H1 (cell line): ENCODE data around the gene GOLGA6L10. TPM values are rescaled to one million over a fixed set of nuclear protein-coding genes. Genes with fewer than 3 reads are reported as not detected.
"Not testable (repeated sequence)": the region's sequence is repeated elsewhere in the genome, so short reads cannot be mapped to it uniquely, and the experiment has no call there.

ENCODE experiments used
- CTCF ChIA-PET: fragments of 300-600 bp; sonication (Branson Sonifier 250); formaldehyde crosslinking; loops from one replicate; lab custom pipeline; 2021; ENCODE audit not compliant: partially characterized antibody; lab: Charles Lee
- POLR2A ChIA-PET: fragments of 300-600 bp; sonication (Branson Sonifier 250); formaldehyde crosslinking; loops from one replicate; lab custom pipeline; 2021; ENCODE audit warnings: inconsistent platforms; ENCODE audit not compliant: partially characterized antibody; lab: Charles Lee
- DNase-seq, 2 experiments: peaks; one replicate each; pipeline versions ENCODE4 v3.0.0 to v3.0.0-alpha.2; 2010 to 2022; ENCODE audit warnings: low spot score in 2 of 2, low read depth in 1 of 2, mixed read lengths in 1 of 2
- FAIRE-seq: peaks from 2 replicates; lab custom pipeline; 2011; peaks lifted over from hg19 to GRCh38; lab: Jason Lieb, UNC
- H2AFZ ChIP-seq: 2 replicates; pipeline ENCODE4 v1.8.1; 2012; ENCODE audit warnings: low read length, inconsistent platforms
- H2AK5ac ChIP-seq: 2 replicates; pipeline ENCODE4 v1.6.1; 2013; ENCODE audit warnings: low read depth, low read length
- H2BK120ac ChIP-seq: replicated peaks from 2 replicates; pipeline ENCODE3; 2013; ENCODE audit warnings: low read depth, low read length, inconsistent platforms
- H2BK12ac ChIP-seq: 2 replicates; pipeline ENCODE4 v1.6.1; 2013; ENCODE audit warnings: low read depth, low read length
- H2BK15ac ChIP-seq: 2 replicates; pipeline ENCODE4 v1.6.1; 2013; ENCODE audit warnings: low read length
- H2BK20ac ChIP-seq: 2 replicates; pipeline ENCODE4 v1.6.1; 2013; ENCODE audit warnings: low read length
- H2BK5ac ChIP-seq: 2 replicates; pipeline ENCODE4 v1.6.1; 2013; ENCODE audit warnings: low read depth, low read length
- H3K14ac ChIP-seq: 2 replicates; pipeline ENCODE4 v1.6.1; 2013; ENCODE audit warnings: inconsistent platforms; ENCODE audit not compliant: insufficient read length
- H3K18ac ChIP-seq: 2 replicates; pipeline ENCODE4 v1.6.1; 2013; ENCODE audit warnings: low read length; ENCODE audit errors: extremely low read depth
- H3K23ac ChIP-seq: 2 replicates; pipeline ENCODE4 v1.6.1; 2013; ENCODE audit warnings: inconsistent platforms; ENCODE audit not compliant: insufficient read length
- H3K23me2 ChIP-seq: 2 replicates; pipeline ENCODE4 v1.6.1; 2013; ENCODE audit warnings: low read depth, low read length
- H3K27ac ChIP-seq: 2 replicates; pipeline ENCODE4 v1.6.1; 2011; ENCODE audit warnings: low read depth, low read length, inconsistent platforms
- H3K27me3 ChIP-seq, 4 experiments: replicated peaks in 1 of 4; 1 replicate in 1 of 4; 2 replicates in 3 of 4; pipeline versions ENCODE4 v1.6.1 to v1.8.1; 2011 to 2013; ENCODE audit warnings: low read length in 3 of 4, mild to moderate bottlenecking in 3 of 4, inconsistent platforms in 2 of 4, mixed read lengths in 2 of 4, moderate library complexity in 1 of 4; ENCODE audit not compliant: control insufficient read depth in 3 of 4, insufficient read depth in 3 of 4; ENCODE audit errors: extremely low read depth in 1 of 4
- H3K36me3 ChIP-seq, 4 experiments: 2 replicates each; pipeline versions ENCODE4 v1.6.1 to v1.8.1; 2011 to 2013; ENCODE audit warnings: mild to moderate bottlenecking in 4 of 4, low read length in 3 of 4, moderate library complexity in 2 of 4, control low read depth in 1 of 4, inconsistent platforms in 1 of 4; ENCODE audit not compliant: insufficient read depth in 4 of 4, control insufficient read depth in 2 of 4
- H3K4ac ChIP-seq: replicated peaks from 2 replicates; pipeline ENCODE3; 2013; ENCODE audit warnings: low read length, low read depth, mixed read lengths, inconsistent platforms; ENCODE audit not compliant: insufficient read length
- H3K4me1 ChIP-seq, 4 experiments: replicated peaks in 1 of 4; 1 replicate in 1 of 4; 2 replicates in 3 of 4; pipeline versions ENCODE4 v1.6.1 to v1.8.1; 2011 to 2013; ENCODE audit warnings: low read length in 3 of 4, inconsistent platforms in 2 of 4, mixed read lengths in 1 of 4; ENCODE audit not compliant: insufficient read depth in 4 of 4, control insufficient read depth in 3 of 4
- H3K4me2 ChIP-seq, 2 experiments: 2 replicates each; pipeline versions ENCODE4 v1.6.1 to v1.8.1; 2011 to 2013; ENCODE audit warnings: low read depth in 2 of 2, low read length in 2 of 2, control low read depth in 1 of 2, inconsistent platforms in 1 of 2, mild to moderate bottlenecking in 1 of 2; ENCODE audit not compliant: insufficient read depth in 1 of 2
- H3K4me3 ChIP-seq, 4 experiments: fragments of 200-600, 300-600 bp in 1 of 4; sonication (generic), shearing (Covaris generic), sonication (Bioruptor Twin) in 1 of 4; 2 replicates each; pipeline versions ENCODE4 v1.5.1 to v1.8.1; 2011 to 2016; ENCODE audit warnings: low read length in 4 of 4, low read depth in 3 of 4, control low read depth in 2 of 4, inconsistent platforms in 2 of 4, mild to moderate bottlenecking in 2 of 4, mixed read lengths in 1 of 4, moderate library complexity in 1 of 4; ENCODE audit not compliant: insufficient read depth in 2 of 4; ENCODE audit errors: extremely low read depth in 1 of 4
- H3K56ac ChIP-seq: replicated peaks from 2 replicates; pipeline ENCODE3; 2013; ENCODE audit warnings: low read depth, mild to moderate bottlenecking, mixed read lengths, low read length, inconsistent platforms; ENCODE audit not compliant: insufficient read length
- H3K79me1 ChIP-seq: 2 replicates; pipeline ENCODE4 v1.6.1; 2013; ENCODE audit warnings: low read depth, low read length, control low read depth
- H3K79me2 ChIP-seq, 2 experiments: 2 replicates each; pipeline versions ENCODE4 v1.6.1 to v1.8.1; 2012 to 2013; ENCODE audit warnings: low read length in 2 of 2, mild to moderate bottlenecking in 2 of 2, inconsistent platforms in 1 of 2; ENCODE audit not compliant: insufficient read depth in 2 of 2, control insufficient read depth in 1 of 2
- H3K9ac ChIP-seq, 4 experiments: replicated peaks in 1 of 4; 1 replicate in 1 of 4; 2 replicates in 3 of 4; pipeline versions ENCODE4 v1.6.1 to v1.8.1; 2011 to 2013; ENCODE audit warnings: low read depth in 3 of 4, low read length in 3 of 4, control low read depth in 2 of 4, mild to moderate bottlenecking in 2 of 4, moderate library complexity in 2 of 4, inconsistent platforms in 1 of 4; ENCODE audit errors: extremely low read depth in 1 of 4
- H3K9me3 ChIP-seq, 2 experiments: 2 replicates each; pipeline versions ENCODE4 v1.6.1 to v1.8.1; 2012 to 2013; ENCODE audit warnings: mild to moderate bottlenecking in 2 of 2, moderate library complexity in 2 of 2, control low read depth in 1 of 2, inconsistent platforms in 1 of 2, low read depth in 1 of 2, low read length in 1 of 2, mixed read lengths in 1 of 2; ENCODE audit not compliant: insufficient read depth in 2 of 2
- H4K20me1 ChIP-seq, 2 experiments: replicated peaks in 1 of 2; 2 replicates each; pipeline versions ENCODE3 to v1.8.1; 2011 to 2013; ENCODE audit warnings: inconsistent platforms in 2 of 2, low read length in 2 of 2, mild to moderate bottlenecking in 1 of 2; ENCODE audit not compliant: insufficient read depth in 2 of 2, control insufficient read depth in 1 of 2
- H4K5ac ChIP-seq: 2 replicates; pipeline ENCODE4 v1.6.1; 2013; ENCODE audit warnings: low read length, low read depth, mixed read lengths, inconsistent platforms; ENCODE audit not compliant: insufficient read length
- H4K8ac ChIP-seq: 2 replicates; pipeline ENCODE4 v1.8.0; 2013; ENCODE audit warnings: mild to moderate bottlenecking, moderate library complexity, low read length, inconsistent platforms; ENCODE audit not compliant: insufficient read depth; ENCODE audit errors: extremely low read depth
- H4K91ac ChIP-seq: replicated peaks from 2 replicates; pipeline ENCODE3; 2013; ENCODE audit warnings: low read length, mixed read lengths, inconsistent platforms; ENCODE audit not compliant: insufficient read length
- WGBS, 2 experiments: shearing (Covaris generic) in 1 of 2; methylation state at CpG; one replicate each; pipeline versions ENCODE4 v1.1.6 to v1.1.7; 2013 to 2015; ENCODE audit warnings: low lambda C conversion rate in 2 of 2, mixed read lengths in 2 of 2, inconsistent platforms in 1 of 2, low coverage in 1 of 2, missing lambda C conversion rate in 1 of 2; ENCODE audit not compliant: insufficient replicate concordance in 2 of 2, insufficient coverage in 1 of 2, insufficient read length in 1 of 2; ENCODE audit errors: extremely low coverage in 1 of 2, missing lambda C conversion rate in 1 of 2; 5-methylcytosine and 5-hydroxymethylcytosine counted together
- polyA plus RNA-seq, 7 experiments: library from polyadenylated mRNA; depleted of rRNA in 3 of 7; stranded (reverse) in 5 of 7; unstranded in 2 of 7; fragments of >200 nt in 5 of 7; fragments of 200-250 nt in 2 of 7; gene quantifications; 1 replicate in 5 of 7; 2 replicates in 1 of 7; 4 replicates in 1 of 7; pipeline versions ENCODE4 v1.2.1 to v1.2.3, GENCODE V29; 2011 to 2013; ENCODE audit warnings: missing spikeins in 2 of 7, mixed read lengths in 2 of 7
- total RNA-seq: library from RNA; stranded (reverse); fragmentation: NEBNext Ultra II Directional; extraction: Animal tissue kit (Norgen Biotek cat#: 25700); gene quantifications from 2 replicates; pipeline ENCODE4 v1.2.1, GENCODE V29; 2021

Gene GOLGA6L10
- total and polyA plus RNA-seq, 2 of the 8 experiments (the other 6 are each of a cell fraction or from before 2014, with no cell fraction given) = 0.91 to 4.0 TPM

- H3K36me3 ChIP-seq, H4K8ac ChIP-seq, H2BK15ac ChIP-seq, H3K23ac ChIP-seq, H4K20me1 ChIP-seq, H3K18ac ChIP-seq, H3K27me3 ChIP-seq, POLR2A ChIA-PET, H3K4me3 ChIP-seq, H3K4ac ChIP-seq, H2BK120ac ChIP-seq, H2BK20ac ChIP-seq, H3K9me3 ChIP-seq, H3K4me2 ChIP-seq, H3K27ac ChIP-seq, H2BK12ac ChIP-seq, DNase-seq, FAIRE-seq, H3K79me1 ChIP-seq, CTCF ChIA-PET, H3K9ac ChIP-seq, H2AFZ ChIP-seq, H3K23me2 ChIP-seq, H3K14ac ChIP-seq, H4K5ac ChIP-seq, H3K4me1 ChIP-seq, H2BK5ac ChIP-seq, H2AK5ac ChIP-seq, H4K91ac ChIP-seq, H3K56ac ChIP-seq: not testable (repeated sequence)
- peaks cover 0 to 32% of the 10 kb centered on the region in 2 experiments; a peak in 2 of 4 replicates for H3K79me2 ChIP-seq
These were observed 37.9 kb upstream of the GOLGA6L10 start for GRCh38 chr15:82387209-82387608.

GRCh38 chr15:82381330-82381955 lies 32.2 kb upstream of the GOLGA6L10 start:
- H3K9me3 ChIP-seq, H2AK5ac ChIP-seq, H2BK5ac ChIP-seq, H3K18ac ChIP-seq, CTCF ChIA-PET, POLR2A ChIA-PET, H2BK20ac ChIP-seq, H4K5ac ChIP-seq, H3K36me3 ChIP-seq, H3K23ac ChIP-seq, H2AFZ ChIP-seq, H3K9ac ChIP-seq, H3K79me1 ChIP-seq, DNase-seq, H2BK120ac ChIP-seq, H3K14ac ChIP-seq, H3K27ac ChIP-seq, H4K20me1 ChIP-seq, H3K4me1 ChIP-seq, H3K4ac ChIP-seq, H3K56ac ChIP-seq, H3K4me3 ChIP-seq, H4K8ac ChIP-seq, FAIRE-seq, H4K91ac ChIP-seq, H3K4me2 ChIP-seq, H2BK15ac ChIP-seq, H2BK12ac ChIP-seq, H3K23me2 ChIP-seq, H3K27me3 ChIP-seq: not testable (repeated sequence)
- WGBS, 2 experiments = 73% methylated on average over 10 of the region's 11 CpGs; no CpG with 5 or more reads in 1 of the 2 experiments
- peaks cover 0 to 36% of the 10 kb centered on the region in 2 experiments; a peak in 2 of 4 replicates for H3K79me2 ChIP-seq
